K562 (cell line): ENCODE data around the gene ST3GAL3. TPM values are rescaled to one million over a fixed set of nuclear protein-coding genes. Genes with fewer than 3 reads are reported as not detected.

ENCODE experiments used
- ATF1 ChIP-seq, 2 experiments: fragments of 450-650 bp in 1 of 2; IDR thresholded peaks; 2 replicates each; pipeline ENCODE4 v1.6.1; 2016; ENCODE audit warnings: missing compliant biosample characterization in 1 of 2, missing genetic modification characterization in 1 of 2
- FOXA1 ChIP-seq: fragments of 450-650 bp; IDR thresholded peaks from 2 replicates; pipeline ENCODE4 v1.6.1; 2016; ENCODE audit warnings: mild to moderate bottlenecking, borderline replicate concordance
- GTF2A2 ChIP-seq: IDR thresholded peaks from 2 replicates; pipeline ENCODE4 v1.6.1; 2016; ENCODE audit warnings: mild to moderate bottlenecking, missing genetic modification characterization, missing compliant biosample characterization
- HDAC1 ChIP-seq, 2 experiments: fragments of 450-650 bp; IDR thresholded peaks; 2 replicates each; pipeline ENCODE4 v1.6.1; 2016 to 2017; ENCODE audit warnings: inconsistent platforms in 1 of 2, mild to moderate bottlenecking in 1 of 2, moderate library complexity in 1 of 2
- HMGN3 ChIP-seq: IDR thresholded peaks from 2 replicates; pipeline ENCODE4 v1.6.1; 2011; ENCODE audit warnings: borderline replicate concordance, low read depth, mild to moderate bottlenecking, mixed read lengths, low read length; ENCODE audit not compliant: insufficient read length; ENCODE audit errors: extremely low read depth
- MXD1 ChIP-seq: fragments of 250-450 bp; sonication (Bioruptor Pico); IDR thresholded peaks from 2 replicates; pipeline ENCODE4 v1.8.0; 2021; ENCODE audit warnings: borderline replicate concordance, mild to moderate bottlenecking, moderate library complexity; ENCODE audit not compliant: poor library complexity, severe bottlenecking
- MYBL2 ChIP-seq, 2 experiments: fragments of 450-650 bp in 1 of 2; sonication (generic) in 1 of 2; formaldehyde crosslinking in 1 of 2; IDR thresholded peaks; 2 replicates each; pipeline versions ENCODE4 v1.6.1 to v1.8.1; 2017 to 2022; ENCODE audit warnings: borderline replicate concordance in 1 of 2, inconsistent platforms in 1 of 2, low read depth in 1 of 2, mild to moderate bottlenecking in 1 of 2, missing genetic modification reagents in 1 of 2, moderate library complexity in 1 of 2
- NCOA6 ChIP-seq: fragments of 450-650 bp; IDR thresholded peaks from 2 replicates; pipeline ENCODE4 v1.6.1; 2017; ENCODE audit warnings: mild to moderate bottlenecking
- NKRF ChIP-seq: fragments of 450-650 bp; IDR thresholded peaks from 2 replicates; pipeline ENCODE4 v1.6.1; 2016; ENCODE audit warnings: borderline replicate concordance
- PPARD ChIP-seq: fragments of 250-450 bp; sonication (Bioruptor Pico); IDR thresholded peaks from 2 replicates; pipeline ENCODE4 v1.8.0; 2022; ENCODE audit warnings: inconsistent platforms, mild to moderate bottlenecking, moderate library complexity
- SMARCA4 ChIP-seq: fragments of 450-650 bp; IDR thresholded peaks from 2 replicates; pipeline ENCODE4 v1.6.1; 2016
- SMARCE1 ChIP-seq: fragments of 450-650 bp; IDR thresholded peaks from 2 replicates; pipeline ENCODE4 v1.7.1; 2016; ENCODE audit warnings: mild to moderate bottlenecking
- SPI1 ChIP-seq: IDR thresholded peaks from 2 replicates; pipeline ENCODE4 v1.6.1; 2011; ENCODE audit warnings: low read depth, low read length, control low read depth, borderline replicate concordance
- TBP ChIP-seq: optimal IDR thresholded peaks from 2 replicates; pipeline ENCODE3; 2011; ENCODE audit warnings: low read depth, low read length, improper control_type of control experiment
- YY1 ChIP-seq, 3 experiments: IDR thresholded peaks; 2 replicates each; pipeline ENCODE4 v1.6.1; 2011; ENCODE audit warnings: low read length in 2 of 3, mild to moderate bottlenecking in 2 of 3, moderate library complexity in 2 of 3, borderline replicate concordance in 1 of 3, control low read depth in 1 of 3, low read depth in 1 of 3; ENCODE audit not compliant: insufficient read depth in 3 of 3, insufficient replicate concordance in 2 of 3, control insufficient read depth in 1 of 3, insufficient read length in 1 of 3; ENCODE audit errors: extremely low read depth in 1 of 3
- ZNF609 ChIP-seq: sonication (generic); formaldehyde crosslinking; IDR thresholded peaks from 2 replicates; pipeline ENCODE4 v1.8.1; 2023; ENCODE audit warnings: missing genetic modification reagents, mild to moderate bottlenecking, borderline replicate concordance
- polyA plus RNA-seq, 8 experiments: library from polyadenylated mRNA; depleted of rRNA in 4 of 8; stranded (reverse) in 5 of 8; unstranded in 3 of 8; fragments of >200 nt; fragmentation: Nextera tagmentation in 2 of 8; fragmentation: Illumina TruSeq in 1 of 8; extraction: Ambion mirVana in 2 of 8; extraction: Trizol in 1 of 8; gene quantifications; 2 replicates each; pipeline versions ENCODE4 v1.2.1 to v1.2.3, GENCODE V29; 2011 to 2014; ENCODE audit warnings: inconsistent platforms in 1 of 8, missing spikeins in 1 of 8
- total RNA-seq, 7 experiments: library from RNA; depleted of rRNA in 6 of 7; stranded (reverse); fragments of >200 nt in 6 of 7; fragmentation: Illumina TruSeq in 2 of 7; extraction: Trizol in 2 of 7; gene quantifications; 2 replicates each; pipeline versions ENCODE4 v1.2.1 to v1.2.3, GENCODE V29; 2011 to 2021; ENCODE audit warnings: low replicate concordance in 1 of 7

ST3GAL3 gene
- total and polyA plus RNA-seq, 9 of the 15 experiments (the other 6 are each of a cell fraction or from before 2014, with no cell fraction given) = 1.2 to 18.9 (median 11.0) TPM

GRCh38 chr1:43776043-43776761 is 68.9 kb downstream of the ST3GAL3 start (continued):
- TF ChIP-seq ZNF609 (CRISPR knock-in tag) (no peak), SMARCA4 (peak; percentile 74), SMARCE1 (peak; percentile 64; the same call in 1 of the 2 replicates), SPI1 (peak; percentile 66; the same call in 1 of the 2 replicates), FOXA1 (no peak), HMGN3 (no peak), NCOA6 (no peak), HDAC1 (IDR thresholded peaks at IDR 0.05) (no peak), ATF1 (CRISPR knock-in tag; IDR thresholded peaks at IDR 0.05) (no peak), ATF1 (tag; IDR thresholded peaks at IDR 0.05) (no peak), MXD1 (CRISPR knock-in tag) (no peak), MYBL2 (IDR thresholded peaks at IDR 0.05; ENCODE audit: low read depth) (no peak), MYBL2 (CRISPR knock-in tag; IDR thresholded peaks at IDR 0.05; ENCODE audit: borderline replicate concordance) (no peak), PPARD (CRISPR knock-in tag) (no peak), NKRF (no peak), YY1 (IDR thresholded peaks at IDR 0.05; ENCODE audit: borderline replicate concordance in 1 of 3, control insufficient read depth in 1 of 3, extremely low read depth in 1 of 3, insufficient read depth in 3 of 3, insufficient read length in 1 of 3, insufficient replicate concordance in 2 of 3, low read depth in 1 of 3, low read length in 2 of 3) (peak in 1 of 3 experiments; percentile 53), GTF2A2 (tag) (no peak), TBP (no peak)
